CD4-positive, alpha-beta T cell (primary cell): Measurements from ENCODE around the gene CASP10. TPM values are rescaled to one million over a fixed set of nuclear protein-coding genes. Genes with fewer than 3 reads are reported as not detected.

Experiments
- ATAC-seq: fragments of 200-7000 bp; cut with Tn5 transposase; one replicate; pipeline ENCODE4 v1.10.0; 2022; ENCODE audit warnings: mild to moderate bottlenecking; ENCODE audit not compliant: poor library complexity
- CTCF ChIA-PET: fragments of 350-600 bp; sonication (Branson Sonifier 250); formaldehyde crosslinking; loops from one replicate; lab custom pipeline; 2021; ENCODE audit warnings: antibody characterized with exemption, inconsistent platforms; lab: Charles Lee
- POLR2A ChIA-PET: fragments of 350-600 bp; sonication (Branson Sonifier 250); formaldehyde crosslinking; loops from one replicate; lab custom pipeline; 2021; ENCODE audit warnings: antibody characterized with exemption, inconsistent platforms; lab: Charles Lee
- DNase-seq, 14 experiments: peaks; one replicate each; pipeline ENCODE4 v3.0.0-alpha.2; 2013 to 2020; ENCODE audit warnings: mixed read lengths in 2 of 14
- H3K27ac ChIP-seq, 2 donors: one replicate each; pipeline versions ENCODE4 v1.5.1 to v1.7.0; 2013; ENCODE audit warnings: low read length in 2 of 2, low read depth in 1 of 2, mild to moderate bottlenecking in 1 of 2
- H3K27me3 ChIP-seq, 2 experiments: 1 replicate in 1 of 2; 2 replicates in 1 of 2; pipeline versions ENCODE4 v1.6.1 to v1.7.0; 2013; ENCODE audit warnings: low read length in 2 of 2, control low read depth in 1 of 2, mild to moderate bottlenecking in 1 of 2, moderate library complexity in 1 of 2; ENCODE audit not compliant: insufficient read depth in 2 of 2, control insufficient read depth in 1 of 2
- H3K36me3 ChIP-seq: one replicate; pipeline ENCODE4 v1.6.1; 2013; ENCODE audit warnings: low read length, control low read depth; ENCODE audit not compliant: insufficient read depth
- H3K4me1 ChIP-seq: one replicate; pipeline ENCODE4 v1.6.1; 2013; ENCODE audit warnings: low read length, control low read depth; ENCODE audit not compliant: insufficient read depth
- H3K4me3 ChIP-seq: one replicate; pipeline ENCODE4 v1.5.1; 2013; ENCODE audit warnings: mild to moderate bottlenecking, low read length, moderate library complexity
- H3K9me3 ChIP-seq, 2 experiments: 1 replicate in 1 of 2; 2 replicates in 1 of 2; pipeline versions ENCODE4 v1.6.1 to v1.7.0; 2013; ENCODE audit warnings: low read length in 2 of 2, mild to moderate bottlenecking in 2 of 2, control low read depth in 1 of 2, moderate library complexity in 1 of 2; ENCODE audit not compliant: control insufficient read depth in 1 of 2, insufficient read depth in 1 of 2
- H3K27ac Mint-ChIP-seq: one replicate; pipeline ENCODE4 v1.8.0; 2020; ENCODE audit warnings: mixed read lengths
- H3K27me3 Mint-ChIP-seq: one replicate; pipeline ENCODE4 v1.8.0; 2021; ENCODE audit warnings: mixed read lengths
- H3K36me3 Mint-ChIP-seq: one replicate; pipeline ENCODE4 v1.8.0; 2021; ENCODE audit warnings: low read depth, mixed read lengths
- H3K4me1 Mint-ChIP-seq: one replicate; pipeline ENCODE4 v1.8.0; 2021; ENCODE audit warnings: low read depth, mixed read lengths
- H3K4me3 Mint-ChIP-seq: one replicate; pipeline ENCODE4 v1.8.0; 2020; ENCODE audit warnings: mild to moderate bottlenecking, mixed read lengths
- H3K9me3 Mint-ChIP-seq: one replicate; pipeline ENCODE4 v1.8.0; 2020; ENCODE audit warnings: mixed read lengths
- intact Hi-C, 2 experiments: fragments of 100-400 bp; cut with DNase I in 1 of 2; cut with micrococcal nuclease in 1 of 2; formaldehyde crosslinking; loops; one replicate each; pipeline versions ENCODE4 v1.15.1 to v1.9.0; 2023 to 2025; cut with DNase I, micrococcal nuclease
- total RNA-seq, 174 experiments: library from RNA in 2 of 174; stranded (reverse) in 2 of 174; gene quantifications; one replicate each; pipeline ENCODE4 v1.2.3 and lab custom pipeline; 2021 to 2026
- TF ChIP-seq, protein P1 (sequence below): fragments of 200-600 bp; IDR thresholded peaks from one replicate; pipeline ENCODE4 v1.8.0; 2022; ENCODE audit warnings: antibody characterized with exemption, mild to moderate bottlenecking

CASP10 gene
- total RNA-seq, 2 experiments from 2014 or later = 12.6 to 13.7 TPM

DNA sequence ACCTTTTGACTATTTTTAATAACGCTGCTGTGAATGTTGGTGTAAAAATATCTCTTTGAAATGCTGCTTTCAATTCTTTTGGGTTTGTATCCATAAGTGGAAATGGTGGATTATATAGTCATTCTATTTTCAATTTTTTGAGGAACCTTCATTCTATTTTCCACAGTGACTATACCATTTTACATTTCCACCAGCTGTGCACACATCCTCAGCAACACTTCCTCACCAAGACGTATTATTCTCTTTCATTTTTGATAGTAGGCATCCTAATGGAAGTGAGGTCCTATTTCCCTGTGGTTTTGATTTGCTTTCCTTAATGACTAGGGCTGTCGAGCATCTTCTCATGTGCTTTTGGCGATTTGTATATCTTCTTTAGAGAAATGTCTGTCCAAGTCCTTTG lies 14.8 kb downstream of the CASP10 start:
- TF ChIP-seq, protein P1, sequence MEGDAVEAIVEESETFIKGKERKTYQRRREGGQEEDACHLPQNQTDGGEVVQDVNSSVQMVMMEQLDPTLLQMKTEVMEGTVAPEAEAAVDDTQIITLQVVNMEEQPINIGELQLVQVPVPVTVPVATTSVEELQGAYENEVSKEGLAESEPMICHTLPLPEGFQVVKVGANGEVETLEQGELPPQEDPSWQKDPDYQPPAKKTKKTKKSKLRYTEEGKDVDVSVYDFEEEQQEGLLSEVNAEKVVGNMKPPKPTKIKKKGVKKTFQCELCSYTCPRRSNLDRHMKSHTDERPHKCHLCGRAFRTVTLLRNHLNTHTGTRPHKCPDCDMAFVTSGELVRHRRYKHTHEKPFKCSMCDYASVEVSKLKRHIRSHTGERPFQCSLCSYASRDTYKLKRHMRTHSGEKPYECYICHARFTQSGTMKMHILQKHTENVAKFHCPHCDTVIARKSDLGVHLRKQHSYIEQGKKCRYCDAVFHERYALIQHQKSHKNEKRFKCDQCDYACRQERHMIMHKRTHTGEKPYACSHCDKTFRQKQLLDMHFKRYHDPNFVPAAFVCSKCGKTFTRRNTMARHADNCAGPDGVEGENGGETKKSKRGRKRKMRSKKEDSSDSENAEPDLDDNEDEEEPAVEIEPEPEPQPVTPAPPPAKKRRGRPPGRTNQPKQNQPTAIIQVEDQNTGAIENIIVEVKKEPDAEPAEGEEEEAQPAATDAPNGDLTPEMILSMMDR = no peak
- ATAC-seq (no peak), DNase-seq (no peak)
- ChIA-PET POLR2A (no interaction called here), CTCF (interaction anchor here (0.7 kb wide), 1 partner anchor 20 kb away, joined by 3 read pairs; no protein-coding TSS in a partner anchor)
- Histone ChIP-seq H3K36me3 (peaks cover 65% of the 10 kb centered on the region), H3K27me3 (no peaks in the 10 kb centered on the region), H3K9me3 (no peaks in the 10 kb centered on the region), H3K27ac (no peak overlapping the region), H3K4me3 (no peak overlapping the region), H3K4me1 (peaks cover 31% of the 10 kb centered on the region)
- peak overlapping the region; percentile 68 for H3K27ac Mint-ChIP-seq
- no peak overlapping the region for H3K4me3 Mint-ChIP-seq
- H3K9me3 Mint-ChIP-seq = no peaks in the 10 kb centered on the region
- peaks cover 87% of the 10 kb centered on the region for H3K36me3 Mint-ChIP-seq
- peaks cover 51% of the 10 kb centered on the region for H3K4me1 Mint-ChIP-seq
- H3K27me3 Mint-ChIP-seq = no peaks in the 10 kb centered on the region
- intact Hi-C loops = no loop called here

DNA sequence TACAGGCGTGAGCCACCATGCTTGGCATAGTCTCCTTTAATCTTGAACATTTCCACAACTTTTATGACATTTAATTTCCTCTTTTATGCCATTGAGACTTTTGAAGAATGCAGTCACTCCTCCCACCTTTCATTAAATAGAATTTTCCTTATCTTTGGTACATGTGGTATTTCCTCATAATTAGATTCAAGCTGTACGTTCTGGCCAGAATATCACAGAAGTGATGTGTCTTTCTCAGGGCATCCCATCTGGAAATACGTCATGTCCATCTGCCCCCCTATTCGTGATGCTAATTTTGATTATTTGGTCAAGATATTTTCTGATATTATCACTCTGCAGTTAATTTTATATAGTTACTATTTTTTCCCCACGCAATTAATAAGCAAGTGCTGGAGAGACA lies 16.9 kb downstream of the CASP10 start:
- H3K36me3 Mint-ChIP-seq = peaks cover 83% of the 10 kb centered on the region
- POLR2A ChIA-PET = no interaction called here

GRCh38 chr2:201200345-201200744 lies 17.4 kb downstream of the CASP10 start:
- Histone ChIP-seq H3K4me3 (no peak overlapping the region), H3K27me3 (no peaks in the 10 kb centered on the region), H3K36me3 (peaks cover 66% of the 10 kb centered on the region), H3K9me3 (no peaks in the 10 kb centered on the region), H3K27ac (no peak overlapping the region), H3K4me1 (peaks cover 25% of the 10 kb centered on the region)
- peak overlapping the region; percentile 51 for H3K27ac Mint-ChIP-seq
- CTCF ChIA-PET = interaction anchor here (1.5 kb wide), 1 partner anchor 17 kb away, joined by 6 read pairs; the partner anchor contains the start of gene CASP10
- DNase-seq (no peak), ATAC-seq (no peak)
- H3K36me3 Mint-ChIP-seq = peaks cover 81% of the 10 kb centered on the region
- no peaks in the 10 kb centered on the region for H3K9me3 Mint-ChIP-seq
- POLR2A ChIA-PET = interaction anchor here (0.7 kb wide), 1 partner anchor 9 kb away, joined by 3 read pairs; no protein-coding TSS in a partner anchor
- no peaks in the 10 kb centered on the region for H3K27me3 Mint-ChIP-seq
- peaks cover 48% of the 10 kb centered on the region for H3K4me1 Mint-ChIP-seq
- H3K4me3 Mint-ChIP-seq = no peak overlapping the region
- TF ChIP-seq, protein P1 = no peak
- intact Hi-C loops = no loop called here

More for the DNA sequence above, 16.9 kb downstream of the CASP10 start:
- TF ChIP-seq, protein P1 = no peak
- CTCF ChIA-PET = interaction anchor here (1.5 kb wide), 1 partner anchor 17 kb away, joined by 6 read pairs; the partner anchor contains the start of gene CASP10
- Histone ChIP-seq H3K27ac (no peak overlapping the region), H3K9me3 (no peaks in the 10 kb centered on the region), H3K4me3 (no peak overlapping the region), H3K4me1 (peaks cover 25% of the 10 kb centered on the region), H3K36me3 (peaks cover 66% of the 10 kb centered on the region), H3K27me3 (no peaks in the 10 kb centered on the region)
- intact Hi-C loops = no loop called here
- Mint-ChIP-seq H3K4me1 (peaks cover 47% of the 10 kb centered on the region), H3K4me3 (no peak overlapping the region), H3K9me3 (no peaks in the 10 kb centered on the region), H3K27me3 (no peaks in the 10 kb centered on the region), H3K27ac (peak overlapping the region; percentile 51)
- ATAC-seq (no peak), DNase-seq (no peak)
